ENCODE results near the gene KRT78. TPM values are rescaled to one million over a fixed set of nuclear protein-coding genes. Genes with fewer than 3 reads are reported as not detected.
A peak's percentile ranks its signal among the peaks of the same experiment; 100 is the strongest.

KRT78 gene
- total RNA-seq, 1 donor from 2014 or later, result not detected

GRCh38 chr12:52811191-52812072, 37.4 kb downstream of the KRT78 start:
- Histone ChIP-seq H3K27me3 (no peaks in the 10 kb centered on the region), H3K4me1 (peaks cover 15% of the 10 kb centered on the region), H3K9me3 (no peaks in the 10 kb centered on the region), H3K27ac (no peak overlapping the region), H3K4me3 (no peak overlapping the region), H3K36me3 (no peaks in the 10 kb centered on the region)
- ATAC-seq (no peak), DNase-seq (peak; percentile 20)
- intact Hi-C loops (cut with DNase I), result no loop called here
- no peak for TF ChIP-seq CTCF (IDR thresholded peaks at IDR 0.05)

GRCh38 chr12:52810554-52810953, 38.2 kb downstream of the KRT78 start:
- Histone ChIP-seq H3K27ac (no peak overlapping the region), H3K9me3 (no peaks in the 10 kb centered on the region), H3K36me3 (no peaks in the 10 kb centered on the region), H3K4me3 (no peak overlapping the region), H3K27me3 (no peaks in the 10 kb centered on the region), H3K4me1 (peaks cover 11% of the 10 kb centered on the region)
- intact Hi-C loops (cut with DNase I), result no loop called here
- TF ChIP-seq CTCF (IDR thresholded peaks at IDR 0.05), result no peak
- DNase-seq (no peak), ATAC-seq (no peak)

- no peak for ATAC-seq
- no peak for TF ChIP-seq CTCF (IDR thresholded peaks at IDR 0.05)
- Histone ChIP-seq H3K4me1 (peaks cover 4% of the 10 kb centered on the region), H3K36me3 (no peaks in the 10 kb centered on the region), H3K4me3 (no peak overlapping the region), H3K27ac (no peak overlapping the region), H3K27me3 (no peaks in the 10 kb centered on the region), H3K9me3 (no peaks in the 10 kb centered on the region)
- peak; percentile 11 for DNase-seq
- intact Hi-C loops (cut with DNase I), result no loop called here
These were observed 39.6 kb downstream of the KRT78 start for GRCh38 chr12:52809166-52809565.

- H3K36me3 ChIP-seq, result no peaks in the 10 kb centered on the region
- intact Hi-C loops (cut with DNase I), result no loop called here
- no peak for TF ChIP-seq CTCF (IDR thresholded peaks at IDR 0.05)
- peak; percentile 48 for DNase-seq
- H3K9me3 ChIP-seq, result no peaks in the 10 kb centered on the region
- H3K4me1 ChIP-seq, result no peaks in the 10 kb centered on the region
- ATAC-seq, result no peak
- H3K27ac ChIP-seq, result no peak overlapping the region
- no peak overlapping the region for H3K4me3 ChIP-seq
- H3K27me3 ChIP-seq, result no peaks in the 10 kb centered on the region
These were observed 40.1 kb downstream of the KRT78 start for GRCh38 chr12:52808573-52809160.

GRCh38 chr12:52807544-52808470, 41.0 kb downstream of the KRT78 start:
- intact Hi-C loops (cut with DNase I), result no loop called here
- no peak overlapping the region for H3K4me3 ChIP-seq
- H3K27me3 ChIP-seq, result no peaks in the 10 kb centered on the region
- no peak overlapping the region for H3K27ac ChIP-seq
- TF ChIP-seq CTCF (IDR thresholded peaks at IDR 0.05), result no peak
- no peaks in the 10 kb centered on the region for H3K36me3 ChIP-seq
- ATAC-seq, result no peak
- no peaks in the 10 kb centered on the region for H3K9me3 ChIP-seq
- DNase-seq, result peak; percentile 38
- H3K4me1 ChIP-seq, result no peaks in the 10 kb centered on the region
